Lung (tissue), 12 donors: ENCODE data around the gene FRAT1. TPM values are rescaled to one million over a fixed set of nuclear protein-coding genes. Genes with fewer than 3 reads are reported as not detected.

ENCODE experiments used
- ATAC-seq: fragments of 200-7000 bp; cut with Tn5 transposase; one replicate; pipeline ENCODE4 v1.9.1; 2020; ENCODE audit warnings: moderate number of reproducible peaks; ENCODE audit not compliant: insufficient read depth, low FRiP score
- DNase-seq, 3 donors: peaks; one replicate each; pipeline ENCODE4 v3.0.0-alpha.2; 2013 to 2017
- H3K27ac ChIP-seq, 2 donors: one replicate each; pipeline ENCODE4 v1.5.1; 2013; ENCODE audit warnings: mild to moderate bottlenecking in 2 of 2, moderate library complexity in 2 of 2, control low read depth in 1 of 2, inconsistent platforms in 1 of 2, low read depth in 1 of 2, low read length in 1 of 2
- H3K27me3 ChIP-seq, 3 donors: one replicate each; pipeline ENCODE4 v1.5.1; 2013; ENCODE audit warnings: low read length in 2 of 3; ENCODE audit not compliant: control insufficient read depth in 3 of 3, insufficient read depth in 3 of 3
- H3K36me3 ChIP-seq, 4 donors: one replicate each; pipeline ENCODE4 v1.5.1; 2013; ENCODE audit warnings: low read length in 4 of 4, mild to moderate bottlenecking in 1 of 4, moderate library complexity in 1 of 4; ENCODE audit not compliant: control insufficient read depth in 4 of 4, insufficient read depth in 4 of 4
- H3K4me1 ChIP-seq, 5 donors: one replicate each; pipeline ENCODE4 v1.5.1; 2013; ENCODE audit warnings: low read length in 5 of 5, mild to moderate bottlenecking in 2 of 5, moderate library complexity in 1 of 5; ENCODE audit not compliant: control insufficient read depth in 5 of 5, insufficient read depth in 5 of 5
- H3K4me3 ChIP-seq: one replicate; pipeline ENCODE4 v1.5.1; 2013; ENCODE audit warnings: mild to moderate bottlenecking, control low read depth, moderate library complexity
- H3K9ac ChIP-seq, 2 donors: one replicate each; pipeline ENCODE4 v1.5.1; 2013; ENCODE audit warnings: low read length in 2 of 2, control low read depth in 1 of 2; ENCODE audit not compliant: insufficient read depth in 1 of 2
- H3K9me3 ChIP-seq, 4 donors: one replicate each; pipeline ENCODE4 v1.5.1; 2013; ENCODE audit warnings: low read length in 3 of 4, mild to moderate bottlenecking in 1 of 4, moderate library complexity in 1 of 4; ENCODE audit not compliant: control insufficient read depth in 4 of 4, insufficient read depth in 3 of 4
- CTCF ChIP-seq: IDR thresholded peaks from 2 replicates; pipeline ENCODE4 v1.5.1; 2012; ENCODE audit warnings: mild to moderate bottlenecking; ENCODE audit errors: control extremely low read depth, extremely low read depth
- WGBS, 2 donors: extraction: QIAGEN DNeasy Blood & Tissue Kit; methylation state at CpG; one replicate each; pipeline ENCODE4 v1.1.7; 2013; 5-methylcytosine and 5-hydroxymethylcytosine counted together
- polyA plus RNA-seq, 2 donors: library from polyadenylated mRNA; stranded (reverse); fragments of 200-250 nt; gene quantifications; one replicate each; pipeline ENCODE4 v1.2.1, GENCODE V29; 2013
- total RNA-seq, 2 donors: library from RNA; depleted of rRNA in 1 of 2; stranded (reverse); fragments of >200 nt in 1 of 2; gene quantifications; one replicate each; pipeline ENCODE4 v1.2.1, GENCODE V29; 2014 to 2021
- donor health status: control.
- donor health status: control.
- donor health status: Bipolar disorder and iron deficiency.
- donor health status: healthy.
- donor health status: DM: yes; HTN: yes; CAD: no.

Gene FRAT1
- total and polyA plus RNA-seq, 4 donors, result 2.3 to 14.3 (median 7.5) TPM

GRCh38 chr10:97336006-97336405 is 16.9 kb downstream of the FRAT1 start:
- 27 to 39% methylated on average over 5 of the region's 5 CpGs for whole genome bisulfite sequencing, 2 donors
- ATAC-seq (no peak), DNase-seq (peak in 1 of 3 donors; percentile 45)
- H3K27me3 ChIP-seq, result peaks cover 0 to 15% (median 5%) of the 10 kb centered on the region in 3 donors
- H3K4me3 ChIP-seq, result no peak overlapping the region
- H3K27ac ChIP-seq, result no peak overlapping the region
- no peak overlapping the region for H3K9ac ChIP-seq
- H3K36me3 ChIP-seq, result no peaks in the 10 kb centered on the region
- no peaks in the 10 kb centered on the region for H3K9me3 ChIP-seq
- H3K4me1 ChIP-seq, result peaks cover 2 to 27% (median 10%) of the 10 kb centered on the region in 5 donors
- TF ChIP-seq CTCF, result no peak

GRCh38 chr10:97336446-97336845 is 17.4 kb downstream of the FRAT1 start:
- no peak for ATAC-seq
- no peak overlapping the region for H3K27ac ChIP-seq
- H3K4me1 ChIP-seq, result peaks cover 2 to 27% (median 8%) of the 10 kb centered on the region in 5 donors
- no peaks in the 10 kb centered on the region for H3K36me3 ChIP-seq
- DNase-seq, result peak in 1 of 3 donors; percentile 36
- TF ChIP-seq CTCF, result no peak
- 47 to 55% methylated on average over 5 of the region's 5 CpGs for WGBS, 2 donors
- no peak overlapping the region for H3K9ac ChIP-seq
- peaks cover 0 to 15% (median 5%) of the 10 kb centered on the region in 3 donors for H3K27me3 ChIP-seq
- H3K4me3 ChIP-seq, result no peak overlapping the region
- no peaks in the 10 kb centered on the region for H3K9me3 ChIP-seq

- H3K27ac ChIP-seq, result peak overlapping the region in 1 of 2 donors; percentile 43
- peak in 2 of 3 donors; percentile 27 to 57 for DNase-seq
- no peak for ATAC-seq
- H3K36me3 ChIP-seq, result no peaks in the 10 kb centered on the region
- H3K9me3 ChIP-seq, result no peaks in the 10 kb centered on the region
- H3K9ac ChIP-seq, result no peak overlapping the region
- H3K4me3 ChIP-seq, result no peak overlapping the region
- H3K27me3 ChIP-seq, result peaks cover 0 to 15% (median 5%) of the 10 kb centered on the region in 3 donors
- peaks cover under 1 to 22% (median 2%) of the 10 kb centered on the region in 5 donors for H3K4me1 ChIP-seq
- 39 to 63% methylated on average over 11 of the region's 11 CpGs for WGBS, 2 donors
- TF ChIP-seq CTCF, result no peak
These were observed 18.1 kb downstream of the FRAT1 start for GRCh38 chr10:97336942-97337831.
